GM12878 (cell line): ENCODE measurements around the gene DOCK7. TPM values are rescaled to one million over a fixed set of nuclear protein-coding genes. Genes with fewer than 3 reads are reported as not detected.

ENCODE experiments used
- ATAC-seq: fragments of 200-7000 bp; cut with Tn5 transposase; 3 replicates; pipeline ENCODE4 v1.9.1; 2020; ENCODE audit warnings: mild to moderate bottlenecking, moderate library complexity
- BruUV-seq: library from RNA; stranded (reverse); fragments of 400-500 nt; replicated peaks from 2 replicates; lab custom pipeline; 2021; lab: Mats Ljungman, UMichigan
- CTCF ChIA-PET: fragments of 300-600 bp; sonication (Branson Sonifier 250); formaldehyde crosslinking; extraction: SDS; loops from one replicate; lab custom pipeline; 2021; ENCODE audit warnings: inconsistent platforms; lab: Yijun Ruan, JAX
- POLR2A ChIA-PET: fragments of 350-600 bp; formaldehyde crosslinking; extraction: SDS; loops from one replicate; lab custom pipeline; 2021; ENCODE audit warnings: inconsistent platforms; lab: Charles Lee
- RAD21 ChIA-PET: fragments of 300-600 bp; sonication (Branson Sonifier 250); formaldehyde crosslinking; loops from one replicate; lab custom pipeline; 2023; ENCODE audit warnings: antibody characterized with exemption; ENCODE audit not compliant: unreplicated experiment; lab: Charles Lee
- SMC1A ChIA-PET: fragments of 300-600 bp; sonication (Branson Sonifier 250); formaldehyde crosslinking; loops from one replicate; lab custom pipeline; 2023; ENCODE audit not compliant: unreplicated experiment, uncharacterized antibody; lab: Charles Lee
- DNase-seq: peaks from one replicate; pipeline ENCODE4 v3.0.0-alpha.2; 2011; ENCODE audit warnings: low read depth, low spot score
- FAIRE-seq: peaks from 3 replicates; lab custom pipeline; 2011; peaks lifted over from hg19 to GRCh38; lab: Jason Lieb, UNC
- H2AFZ ChIP-seq: 2 replicates; pipeline ENCODE4 v1.6.0; 2011; ENCODE audit warnings: low read depth, low read length, control low read depth; ENCODE audit not compliant: control insufficient read depth
- H3K27ac ChIP-seq: 2 replicates; pipeline ENCODE4 v1.5.1; 2011; ENCODE audit warnings: control low read depth; ENCODE audit not compliant: control insufficient read depth, insufficient read depth
- H3K27me3 ChIP-seq, 2 experiments: replicated peaks in 1 of 2; 2 replicates each; pipeline versions ENCODE4 v1.6.0 to v1.6.1; 2011; ENCODE audit warnings: low read length in 1 of 2; ENCODE audit not compliant: control insufficient read depth in 2 of 2, insufficient read depth in 2 of 2
- H3K36me3 ChIP-seq, 2 experiments: 2 replicates each; pipeline ENCODE4 v1.5.1; 2011; ENCODE audit warnings: low read length in 1 of 2; ENCODE audit not compliant: control insufficient read depth in 2 of 2, insufficient read depth in 2 of 2
- H3K4me1 ChIP-seq: 2 replicates; pipeline ENCODE4 v1.6.1; 2011; ENCODE audit warnings: mild to moderate bottlenecking, low read length, moderate library complexity, mixed read lengths; ENCODE audit not compliant: control insufficient read depth, insufficient read depth
- H3K4me2 ChIP-seq: 2 replicates; pipeline ENCODE4 v1.6.0; 2011; ENCODE audit warnings: control low read depth; ENCODE audit not compliant: control insufficient read depth, insufficient read depth
- H3K4me3 ChIP-seq: fragments of 200-600 bp; sonication (generic); 2 replicates; pipeline ENCODE4 v1.5.1; 2016
- H3K79me2 ChIP-seq: 2 replicates; pipeline ENCODE4 v1.6.0; 2011; ENCODE audit warnings: low read length; ENCODE audit not compliant: control insufficient read depth, insufficient read depth
- H3K9ac ChIP-seq: 2 replicates; pipeline ENCODE4 v1.8.0; 2011; ENCODE audit warnings: low read length, control low read depth, mixed read lengths; ENCODE audit not compliant: control insufficient read depth, insufficient read depth
- H3K9me3 ChIP-seq: replicated peaks from 3 replicates; pipeline ENCODE4 v1.5.1; 2011; ENCODE audit warnings: mild to moderate bottlenecking, low read length; ENCODE audit not compliant: control insufficient read depth, insufficient read depth
- H4K20me1 ChIP-seq: 2 replicates; pipeline ENCODE4 v1.6.0; 2011; ENCODE audit not compliant: control insufficient read depth, insufficient read depth
- ATF7 ChIP-seq: fragments of 450-650 bp; IDR thresholded peaks from 2 replicates; pipeline ENCODE4 v1.6.1; 2016; ENCODE audit warnings: low read depth, mild to moderate bottlenecking
- BCLAF1 ChIP-seq: fragments of 450-650 bp; IDR thresholded peaks from 2 replicates; pipeline ENCODE4 v1.6.1; 2017; ENCODE audit warnings: antibody characterized with exemption, mild to moderate bottlenecking, moderate library complexity
- BHLHE40 ChIP-seq, 2 experiments: fragments of 450-650 bp in 1 of 2; IDR thresholded peaks; 2 replicates each; pipeline ENCODE4 v1.6.1; 2011 to 2017; ENCODE audit warnings: low read depth in 2 of 2, borderline replicate concordance in 1 of 2, improper control_type of control experiment in 1 of 2, low read length in 1 of 2, mild to moderate bottlenecking in 1 of 2
- CEBPZ ChIP-seq: fragments of 150-350 bp; IDR thresholded peaks from 2 replicates; pipeline ENCODE4 v1.6.1; 2016; ENCODE audit warnings: low read depth, low read length
- CHD4 ChIP-seq: fragments of 200-600 bp; sonication (generic); IDR thresholded peaks from 2 replicates; pipeline ENCODE4 v1.6.1; 2016; ENCODE audit warnings: mild to moderate bottlenecking
- DPF2 ChIP-seq: fragments of 450-650 bp; IDR thresholded peaks from 2 replicates; pipeline ENCODE4 v1.6.1; 2017; ENCODE audit warnings: mild to moderate bottlenecking
- EP300 ChIP-seq, 2 experiments: fragments of 150-350 bp in 1 of 2; IDR thresholded peaks; 2 replicates each; pipeline ENCODE4 v1.6.1; 2011 to 2012; ENCODE audit warnings: low read depth in 2 of 2, low read length in 2 of 2, borderline replicate concordance in 1 of 2, improper control_type of control experiment in 1 of 2, inconsistent platforms in 1 of 2; ENCODE audit not compliant: control insufficient read depth in 1 of 2
- FOXM1 ChIP-seq: IDR thresholded peaks from 2 replicates; pipeline ENCODE4 v1.6.1; 2012; ENCODE audit warnings: low read depth, mild to moderate bottlenecking, inconsistent platforms, low read length, moderate library complexity
- IKZF2 ChIP-seq, 2 experiments: fragments of 450-650 bp; IDR thresholded peaks; 2 replicates each; pipeline ENCODE4 v1.6.1; 2017; ENCODE audit warnings: mild to moderate bottlenecking in 2 of 2, moderate library complexity in 2 of 2
- JUND ChIP-seq: IDR thresholded peaks from 2 replicates; pipeline ENCODE4 v1.6.1; 2012; ENCODE audit warnings: low read depth, mild to moderate bottlenecking, low read length, improper control_type of control experiment, moderate library complexity
- MEF2A ChIP-seq: IDR thresholded peaks from 2 replicates; pipeline ENCODE4 v1.6.1; 2011; ENCODE audit warnings: low read depth, mild to moderate bottlenecking, low read length, moderate library complexity; ENCODE audit not compliant: insufficient read depth
- MTA2 ChIP-seq: fragments of 450-650 bp; IDR thresholded peaks from 2 replicates; pipeline ENCODE4 v1.6.1; 2016; ENCODE audit warnings: low read depth, mild to moderate bottlenecking, moderate library complexity
- MXI1 ChIP-seq: fragments of 150-350 bp; IDR thresholded peaks from 2 replicates; pipeline ENCODE4 v1.6.1; 2011; ENCODE audit warnings: low read depth, mild to moderate bottlenecking, inconsistent platforms, low read length, improper control_type of control experiment
- NFIC ChIP-seq: IDR thresholded peaks from 2 replicates; pipeline ENCODE4 v1.6.1; 2012; ENCODE audit warnings: low read depth, mild to moderate bottlenecking, inconsistent platforms, low read length, moderate library complexity
- NR2C2 ChIP-seq: IDR thresholded peaks from 2 replicates; pipeline ENCODE4 v1.6.1; 2011; ENCODE audit warnings: borderline replicate concordance, low read depth; ENCODE audit not compliant: control insufficient read depth, insufficient read length
- POU2F2 ChIP-seq: IDR thresholded peaks from 3 replicates; pipeline ENCODE4 v1.6.1; 2011; ENCODE audit warnings: low read depth, mild to moderate bottlenecking, low read length, borderline replicate concordance
- TAF1 ChIP-seq: IDR thresholded peaks from 2 replicates; pipeline ENCODE4 v1.6.1; 2011; ENCODE audit warnings: mild to moderate bottlenecking, low read depth, low read length, borderline replicate concordance
- WGBS: methylation state at CpG from one replicate; pipeline ENCODE4 v1.1.6; 2016; ENCODE audit warnings: low lambda C conversion rate; ENCODE audit not compliant: insufficient replicate concordance, insufficient coverage; ENCODE audit errors: missing lambda C conversion rate; 5-methylcytosine and 5-hydroxymethylcytosine counted together
- in situ Hi-C: fragments of 300-500 bp; cut with MboI; formaldehyde crosslinking; loops from 9 replicates; pipeline ENCODE4 v1.14.3; 2018; ENCODE audit warnings: mixed read lengths
- intact Hi-C: fragments of 100-400 bp; cut with micrococcal nuclease; formaldehyde crosslinking; loops from one replicate; pipeline ENCODE4 v1.14.2; 2022; ENCODE audit not compliant: unreplicated experiment
- polyA plus RNA-seq, 11 experiments: library from polyadenylated mRNA; depleted of rRNA in 4 of 11; unstranded in 6 of 11; stranded (reverse) in 5 of 11; fragments of >200 nt; fragmentation: Nextera tagmentation in 4 of 11; fragmentation: Illumina TruSeq in 1 of 11; extraction: Ambion mirVana in 4 of 11; extraction: Trizol in 1 of 11; gene quantifications; 1 replicate in 1 of 11; 2 replicates in 10 of 11; pipeline versions ENCODE4 v1.2.1 to v1.2.3, GENCODE V29; 2011 to 2016; ENCODE audit warnings: inconsistent platforms in 2 of 11, missing spikeins in 2 of 11, low read depth in 1 of 11
- total RNA-seq, 4 experiments: library from RNA; depleted of rRNA in 3 of 4; stranded (reverse); fragments of >200 nt in 3 of 4; fragmentation: Illumina TruSeq in 1 of 4; extraction: Trizol in 1 of 4; gene quantifications; 2 replicates each; pipeline versions ENCODE4 v1.2.1 to v1.2.3, GENCODE V29; 2013 to 2021

The DOCK7 gene
- total and polyA plus RNA-seq, 10 of the 15 experiments (the other 5 are each of a cell fraction or from before 2014, with no cell fraction given): 4.8 to 34.6 (median 26.9) TPM

GRCh38 chr1:62625415-62625814, 62.8 kb downstream of the DOCK7 start:
- H3K4me2 ChIP-seq: no peak overlapping the region; the same call in 1 of the 2 replicates
- ChIA-PET SMC1A (interaction anchor here (1.0 to 5.5 kb wide), 13 partner anchors 9 to 100 kb away, joined by 3 to 50 read pairs (median 5); partner anchors contain the start of gene DOCK7), RAD21 (interaction anchor here (0.5 to 2.7 kb wide), 12 partner anchors 11 to 160 kb away, joined by 3 to 31 read pairs (median 4); partner anchors contain the start of genes ATG4C and DOCK7), CTCF (interaction anchor here (0.8 to 4.4 kb wide), 5 partner anchors 10 to 121 kb away, joined by 3 to 27 read pairs (median 5); no protein-coding TSS in a partner anchor), POLR2A (no interaction called here)
- WGBS: 0% methylated on average over 1 of the region's 1 CpG
- peak; percentile 40 for DNase-seq
- no peak overlapping the region for H3K4me3 ChIP-seq
- no peaks in the 10 kb centered on the region for H4K20me1 ChIP-seq
- H3K9me3 ChIP-seq: no peaks in the 10 kb centered on the region; the same call in 2 of the 3 replicates
- intact Hi-C loops: no loop called here
- BruUV-seq: no TSS peak
- H3K9ac ChIP-seq: no peak overlapping the region
- no peaks in the 10 kb centered on the region for H3K27me3 ChIP-seq
- ATAC-seq: peak; percentile 87
- no peaks in the 10 kb centered on the region; the same call in 1 of the 2 replicates for H3K4me1 ChIP-seq
- H3K79me2 ChIP-seq: no peaks in the 10 kb centered on the region
- FAIRE-seq: peak; percentile 92
- no peaks in the 10 kb centered on the region; a peak in 1 of 4 replicates for H3K36me3 ChIP-seq
- no peak overlapping the region; the same call in 1 of the 2 replicates for H2AFZ ChIP-seq
- in situ Hi-C loops: no loop called here
- peak overlapping the region; percentile 68 for H3K27ac ChIP-seq
- TF ChIP-seq BHLHE40 (IDR thresholded peaks at IDR 0.05; ENCODE audit: borderline replicate concordance in 1 of 2, low read depth in 2 of 2, low read length in 1 of 2) (no peak), MEF2A (peak; percentile 63; the same call in 1 of the 2 replicates), DPF2 (peak; percentile 57), MTA2 (peak; percentile 67; the same call in 1 of the 2 replicates), CEBPZ (no peak), NR2C2 (no peak), BCLAF1 (no peak), EP300 (IDR thresholded peaks at IDR 0.05; ENCODE audit: borderline replicate concordance in 1 of 2, control insufficient read depth in 1 of 2, low read depth in 2 of 2, low read length in 2 of 2) (peak; percentile 58 to 62; a peak in 3 of 4 replicates), MXI1 (no peak), NFIC (peak; percentile 64; the same call in 1 of the 2 replicates), ATF7 (peak; percentile 72), IKZF2 (IDR thresholded peaks at IDR 0.05) (peak; percentile 14 to 17; a peak in 2 of 4 replicates), CHD4 (no peak), POU2F2 (peak; percentile 54; the same call in 1 of the 3 replicates), FOXM1 (peak; percentile 30; the same call in 1 of the 2 replicates), TAF1 (no peak), JUND (0 out of 2 replicates have a peak, but pooled peaks have one; percentile 16)
